IPS-NIHi7 (cell line): ENCODE results near the gene CFAP54.
A peak's percentile ranks its signal among the peaks of the same experiment; 100 is the strongest.

Experiments used
- DNase-seq: peaks from one replicate; pipeline ENCODE4 v3.0.0; 2012; ENCODE audit warnings: mixed read lengths; ENCODE audit errors: extremely low spot score

CFAP54 gene

DNA sequence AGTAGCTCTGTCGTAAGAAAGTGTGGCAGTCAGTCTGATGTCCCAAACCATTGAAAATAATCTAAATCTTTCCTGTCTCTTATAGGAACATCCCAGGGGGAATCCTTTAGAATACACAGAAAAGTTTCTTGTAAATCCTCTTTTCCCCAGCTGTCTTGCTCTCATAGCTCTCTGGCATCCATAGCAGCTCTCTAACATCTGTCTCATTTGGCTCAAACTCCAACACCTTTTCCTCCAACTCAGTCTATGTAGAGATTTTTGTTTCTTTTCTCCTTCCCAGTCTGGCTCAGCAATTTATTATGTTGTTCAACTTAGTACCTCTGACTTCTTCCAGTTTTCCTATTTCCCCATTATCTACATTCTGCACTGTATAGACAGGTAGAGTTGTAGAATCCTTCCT, 333.3 kb downstream of the CFAP54 start:
- no peak for DNase-seq

DNA sequence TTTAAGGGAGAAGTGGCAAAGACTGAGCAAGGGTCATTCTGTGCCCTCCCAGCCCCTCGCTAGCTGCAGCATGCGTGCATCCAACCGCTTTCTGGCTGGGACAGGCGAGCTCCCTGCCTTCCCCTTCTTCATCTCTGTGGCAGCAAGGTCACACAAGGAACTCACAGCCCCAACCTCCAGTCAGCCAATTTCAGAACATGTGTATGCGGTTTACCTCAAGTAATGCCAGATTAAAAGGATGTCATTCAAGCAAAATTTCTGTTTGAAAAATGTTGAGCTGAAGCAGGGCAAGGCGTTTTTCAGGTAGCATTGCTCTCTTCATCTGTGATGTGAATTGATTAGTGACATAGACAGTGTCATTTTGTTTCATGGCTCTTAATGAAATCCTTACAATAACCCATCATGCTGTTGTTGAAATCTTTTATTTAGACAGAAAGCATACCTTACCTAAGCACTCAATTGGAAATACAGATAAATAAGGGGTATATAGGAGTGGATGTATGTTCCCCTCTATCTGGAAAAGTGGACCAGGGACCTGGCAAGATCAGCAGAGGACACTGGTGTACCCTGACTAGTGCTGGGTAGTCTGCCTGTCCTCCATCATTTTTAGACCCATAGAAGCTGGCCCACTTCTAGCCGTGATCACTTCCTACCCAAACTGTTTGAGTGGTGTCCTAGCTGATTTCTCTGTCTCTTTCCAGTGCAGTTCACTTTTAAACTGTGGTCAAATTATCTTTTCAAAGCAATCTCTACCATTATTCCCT, 334.9 kb downstream of the CFAP54 start:
- DNase-seq: no peak

DNA sequence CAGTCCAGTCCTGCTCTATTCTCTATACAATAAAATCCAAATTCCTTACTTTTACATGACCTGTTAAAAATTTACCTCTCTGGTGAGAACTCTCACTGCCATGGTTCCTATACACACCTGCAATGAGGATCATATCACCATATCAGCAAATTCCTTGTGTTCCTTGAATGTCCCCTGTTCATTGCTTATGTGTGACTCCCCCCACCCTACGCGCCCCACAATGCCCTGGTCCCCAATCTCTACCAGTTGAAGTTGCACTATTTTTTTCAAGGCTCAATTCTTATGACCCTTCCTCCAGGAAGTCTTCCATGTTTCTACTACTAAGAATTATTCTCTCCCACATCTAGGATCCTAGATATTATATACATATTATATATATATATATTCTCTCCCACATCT, 335.5 kb downstream of the CFAP54 start:
- no peak for DNase-seq

DNA sequence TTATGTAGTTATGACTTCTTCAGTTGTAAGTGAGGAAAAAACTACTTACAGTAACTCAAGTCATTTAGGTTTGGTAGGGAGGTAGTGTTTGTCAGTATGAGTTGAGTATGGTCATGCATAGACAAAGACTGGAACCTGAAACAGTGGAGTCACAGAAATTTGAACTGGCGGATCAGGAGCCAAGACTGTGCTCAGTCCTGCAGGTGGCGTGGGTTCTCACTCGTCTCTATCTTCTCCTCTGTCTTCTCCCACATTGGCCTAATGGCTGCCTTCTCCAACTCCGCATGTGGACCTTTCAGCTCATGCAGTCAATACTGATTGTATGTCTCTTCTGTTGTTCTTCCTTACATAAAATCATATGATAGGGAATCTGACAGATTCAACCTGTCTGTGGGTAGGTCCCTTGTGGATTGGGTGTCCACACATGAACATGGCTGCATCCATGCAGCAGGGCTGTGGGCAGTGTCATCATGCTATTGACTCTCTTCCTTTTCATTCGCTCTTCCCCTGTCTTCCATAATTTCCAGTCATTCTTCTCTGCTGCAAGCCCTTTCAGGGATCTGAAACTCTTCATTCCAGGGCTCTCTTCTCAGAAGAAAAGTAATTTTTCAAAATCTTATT, 338.9 kb downstream of the CFAP54 start:
- DNase-seq: no peak

DNA sequence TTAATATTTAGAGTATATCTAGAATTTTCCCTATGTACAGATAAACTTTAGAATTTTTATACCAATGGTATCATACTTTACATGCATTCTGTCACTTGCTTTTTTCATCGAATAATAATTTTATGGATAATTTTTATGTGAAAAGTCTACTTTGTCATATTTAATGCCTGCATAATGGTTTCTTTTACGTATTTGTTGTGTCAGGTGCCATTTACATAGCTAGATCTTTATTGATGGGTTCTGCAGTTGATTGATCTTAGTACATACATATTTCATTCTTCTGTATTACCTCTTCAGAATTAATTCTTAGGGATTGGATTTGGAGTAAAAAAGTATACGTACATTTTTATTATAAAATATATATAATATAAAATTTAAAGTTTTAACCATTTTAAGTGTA, 340.0 kb downstream of the CFAP54 start:
- no peak for DNase-seq

GRCh38 chr12:96831346-96831745, 342.0 kb downstream of the CFAP54 start:
- DNase-seq: no peak

GRCh38 chr12:96846293-96846692, 356.9 kb downstream of the CFAP54 start:
- DNase-seq: peak; percentile 31

DNA sequence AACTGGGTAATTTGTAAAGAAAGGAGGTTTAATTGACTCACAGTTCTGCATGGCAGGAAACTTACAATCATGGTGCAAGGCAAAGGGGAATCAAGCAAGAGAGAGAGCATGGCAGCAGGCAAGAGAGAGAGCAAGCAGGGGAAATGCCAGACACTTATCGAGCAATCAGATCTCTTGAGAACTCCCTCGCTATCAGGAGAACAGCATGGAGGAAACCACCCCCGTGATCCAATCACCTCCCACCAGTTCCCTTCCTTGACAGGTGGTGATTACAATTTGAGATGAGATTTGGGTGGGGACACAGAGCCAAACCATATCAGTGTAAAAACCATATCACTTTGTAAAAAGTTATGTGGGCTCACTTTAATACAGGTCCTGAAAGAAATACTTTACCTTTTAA, 361.3 kb downstream of the CFAP54 start:
- DNase-seq: no peak

DNA sequence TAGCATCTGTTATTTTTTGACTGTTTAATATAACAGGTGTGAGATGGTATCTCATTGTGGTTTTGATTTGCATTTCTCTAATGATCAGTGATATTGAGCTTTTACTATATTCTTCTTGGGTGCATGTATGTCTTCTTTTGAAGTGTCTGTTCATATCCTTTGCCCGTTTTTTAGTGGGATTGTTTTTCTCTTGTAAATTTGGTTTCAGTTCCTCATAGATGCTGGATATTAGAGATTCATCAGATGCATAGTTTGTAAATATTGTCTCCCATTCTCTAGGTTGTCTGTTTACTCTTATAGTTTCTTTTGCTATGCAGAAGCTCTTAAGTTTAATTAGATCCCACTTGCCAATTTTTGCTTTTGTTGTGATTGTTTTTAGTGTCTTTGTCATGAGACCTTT, 368.8 kb downstream of the CFAP54 start:
- DNase-seq: no peak

DNA sequence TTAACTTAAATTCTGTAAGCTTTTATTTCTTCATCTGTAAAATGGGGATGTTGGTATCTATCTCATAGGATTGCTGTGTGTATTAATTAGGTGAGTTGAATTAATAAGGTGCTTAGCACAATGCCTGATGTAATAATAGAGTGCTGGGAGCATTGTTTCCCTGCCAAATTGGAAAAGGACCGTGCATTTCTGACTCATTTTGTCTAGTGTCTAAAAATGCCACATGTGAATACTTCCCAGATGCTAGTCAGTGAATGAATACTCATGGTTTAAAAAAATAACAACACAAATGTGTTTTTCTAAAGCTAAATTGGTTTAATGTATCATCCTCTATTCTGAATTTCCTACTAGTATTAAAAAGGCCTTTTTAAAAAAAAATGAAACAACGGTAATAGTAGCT, 372.3 kb downstream of the CFAP54 start:
- no peak for DNase-seq

- no peak for DNase-seq
Observed at GRCh38 chr12:96862326-96862725, 372.9 kb downstream of the CFAP54 start.

- no peak for DNase-seq
Observed at GRCh38 chr12:96864335-96864734, 375.0 kb downstream of the CFAP54 start.

GRCh38 chr12:96866801-96867590, 377.6 kb downstream of the CFAP54 start:
- DNase-seq: no peak

DNA sequence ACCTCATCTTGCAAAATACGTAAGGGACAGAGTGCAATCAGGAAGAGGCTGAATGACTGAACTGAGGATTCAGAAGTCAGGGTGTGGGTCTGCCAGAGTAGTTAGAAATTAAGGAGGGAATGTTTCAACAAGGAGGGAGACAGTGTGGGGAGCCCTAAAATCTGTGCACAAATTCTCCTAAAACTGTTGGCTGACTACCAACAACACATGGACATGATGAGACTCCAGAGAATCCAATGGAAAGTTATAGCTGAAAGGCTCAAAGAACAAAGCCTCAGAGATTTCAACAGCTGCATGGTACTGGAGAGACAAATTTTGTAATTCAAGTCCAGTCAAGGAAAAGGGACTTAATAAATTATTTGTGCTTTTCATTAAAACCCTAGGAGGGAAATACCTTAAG, 381.6 kb downstream of the CFAP54 start:
- DNase-seq: no peak

DNA sequence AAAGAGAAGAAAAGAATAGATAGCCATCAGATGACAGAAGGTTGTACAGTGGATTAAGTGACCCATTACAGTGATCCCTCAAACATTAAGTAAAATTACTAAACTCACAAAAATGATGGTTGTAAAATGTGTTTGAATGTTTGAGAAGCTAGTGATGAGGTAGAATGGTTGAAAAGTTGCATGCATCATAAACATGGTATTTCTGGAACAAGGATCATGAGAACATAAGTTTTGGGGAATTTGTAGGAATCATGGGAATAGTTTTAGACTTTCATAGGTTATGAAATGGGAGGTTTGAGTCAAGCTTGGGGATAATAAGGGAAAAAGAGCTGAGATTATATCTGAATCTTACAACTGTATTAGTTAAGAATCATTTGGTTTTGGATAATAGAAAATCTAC, 383.6 kb downstream of the CFAP54 start:
- no peak for DNase-seq

- DNase-seq: no peak
Observed at GRCh38 chr12:96874211-96874610, 384.8 kb downstream of the CFAP54 start.

DNA sequence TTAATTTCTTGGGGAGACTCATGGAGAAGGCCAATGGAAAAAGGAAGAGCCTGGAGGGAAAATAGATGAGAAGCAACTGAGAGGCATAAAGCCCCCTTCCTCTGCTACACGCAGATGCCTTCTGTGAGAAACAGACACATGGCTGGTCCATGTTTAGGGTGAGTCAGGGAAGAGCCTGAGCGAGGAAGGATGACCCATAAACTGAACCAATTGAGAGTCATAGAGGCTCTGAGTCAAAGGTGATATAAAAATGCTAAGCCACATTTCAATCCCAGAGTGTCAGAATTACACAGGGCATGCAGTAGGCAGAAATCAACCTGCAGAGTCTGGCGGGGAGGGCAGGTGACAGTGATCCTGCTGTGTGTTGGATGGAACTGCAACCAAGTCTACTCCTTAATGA, 387.6 kb downstream of the CFAP54 start:
- DNase-seq: no peak

DNA sequence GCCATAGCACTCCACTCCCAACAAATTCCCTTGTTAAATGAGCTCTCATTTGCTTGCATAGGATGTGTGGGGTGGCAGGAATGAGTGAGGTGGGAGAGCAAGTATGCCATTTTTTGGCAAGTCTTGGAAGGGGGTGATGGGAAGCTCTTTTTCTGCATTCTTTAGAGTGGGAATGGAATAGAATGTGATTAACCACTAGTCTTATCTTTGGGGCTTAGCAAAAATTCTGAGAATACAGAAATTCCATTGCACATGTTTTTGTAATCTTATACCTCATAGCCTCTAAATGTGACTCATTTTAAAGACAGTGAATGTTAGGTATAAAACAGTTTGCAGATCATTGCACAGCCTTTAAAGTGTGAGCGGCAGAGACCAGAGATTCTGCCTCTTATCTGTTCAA, 389.3 kb downstream of the CFAP54 start:
- no peak for DNase-seq

GRCh38 chr12:96879301-96879700, 389.9 kb downstream of the CFAP54 start:
- DNase-seq: no peak

- no peak for DNase-seq
Observed at GRCh38 chr12:96880220-96880619, 390.8 kb downstream of the CFAP54 start.

- no peak for DNase-seq
Observed at GRCh38 chr12:96881608-96882007, 392.2 kb downstream of the CFAP54 start.

- DNase-seq: no peak
Observed at GRCh38 chr12:96882862-96883261, 393.5 kb downstream of the CFAP54 start.

- DNase-seq: no peak
Observed at GRCh38 chr12:96883571-96883970, 394.2 kb downstream of the CFAP54 start.
